GM18520 (cell line): ENCODE data around the gene FASTKD1.

ENCODE experiments used
- ATAC-seq: cut with Tn5 transposase; IDR thresholded peaks from one replicate; pipeline ENCODE4 v1.9.1; 2021; ENCODE audit not compliant: unreplicated experiment

The FASTKD1 gene

GRCh38 chr2:169510496-169510895 is 63.2 kb downstream of the FASTKD1 start:
- ATAC-seq, result no peak

GRCh38 chr2:169509955-169510354 is 63.7 kb downstream of the FASTKD1 start:
- ATAC-seq, result no peak

GRCh38 chr2:169509298-169509885 is 64.3 kb downstream of the FASTKD1 start, which contains the start of gene KLHL41:
Gene KLHL41, plus strand, starts transcription at chr2:169509702. Its CDS starts 77 bp downstream, at chr2:169509779.
- no peak for ATAC-seq

- ATAC-seq, result no peak
Observed at GRCh38 chr2:169507698-169508097, 66.0 kb downstream of the FASTKD1 start.

- no peak for ATAC-seq
Observed at GRCh38 chr2:169504651-169505050, 69.0 kb downstream of the FASTKD1 start.

GRCh38 chr2:169495310-169495928 is 78.2 kb downstream of the FASTKD1 start:
- no peak for ATAC-seq

- ATAC-seq, result no peak
Observed at GRCh38 chr2:169493360-169493759, 80.3 kb downstream of the FASTKD1 start.

GRCh38 chr2:169491378-169491777 is 82.3 kb downstream of the FASTKD1 start:
- no peak for ATAC-seq

GRCh38 chr2:169490834-169491233 is 82.8 kb downstream of the FASTKD1 start:
- ATAC-seq, result no peak

- ATAC-seq, result no peak
Observed at GRCh38 chr2:169486487-169486886, 87.2 kb downstream of the FASTKD1 start.

GRCh38 chr2:169485650-169486138 is 88.0 kb downstream of the FASTKD1 start:
- ATAC-seq, result no peak

- ATAC-seq, result no peak
Observed at GRCh38 chr2:169480079-169480465, 93.6 kb downstream of the FASTKD1 start.
